GM21717 (cell line): ENCODE results near the gene HYAL3.
"Not testable (repeated sequence)": the region's sequence is repeated elsewhere in the genome, so short reads cannot be mapped to it uniquely, and the experiment has no call there.

ENCODE experiments used
- ATAC-seq: cut with Tn5 transposase; IDR thresholded peaks from one replicate; pipeline ENCODE4 v1.9.1; 2021; ENCODE audit warnings: mild to moderate bottlenecking, moderate library complexity; ENCODE audit not compliant: unreplicated experiment

HYAL3 gene

GRCh38 chr3:50293079-50293801, 6.0 kb downstream of the HYAL3 start:
- no peak for ATAC-seq

DNA sequence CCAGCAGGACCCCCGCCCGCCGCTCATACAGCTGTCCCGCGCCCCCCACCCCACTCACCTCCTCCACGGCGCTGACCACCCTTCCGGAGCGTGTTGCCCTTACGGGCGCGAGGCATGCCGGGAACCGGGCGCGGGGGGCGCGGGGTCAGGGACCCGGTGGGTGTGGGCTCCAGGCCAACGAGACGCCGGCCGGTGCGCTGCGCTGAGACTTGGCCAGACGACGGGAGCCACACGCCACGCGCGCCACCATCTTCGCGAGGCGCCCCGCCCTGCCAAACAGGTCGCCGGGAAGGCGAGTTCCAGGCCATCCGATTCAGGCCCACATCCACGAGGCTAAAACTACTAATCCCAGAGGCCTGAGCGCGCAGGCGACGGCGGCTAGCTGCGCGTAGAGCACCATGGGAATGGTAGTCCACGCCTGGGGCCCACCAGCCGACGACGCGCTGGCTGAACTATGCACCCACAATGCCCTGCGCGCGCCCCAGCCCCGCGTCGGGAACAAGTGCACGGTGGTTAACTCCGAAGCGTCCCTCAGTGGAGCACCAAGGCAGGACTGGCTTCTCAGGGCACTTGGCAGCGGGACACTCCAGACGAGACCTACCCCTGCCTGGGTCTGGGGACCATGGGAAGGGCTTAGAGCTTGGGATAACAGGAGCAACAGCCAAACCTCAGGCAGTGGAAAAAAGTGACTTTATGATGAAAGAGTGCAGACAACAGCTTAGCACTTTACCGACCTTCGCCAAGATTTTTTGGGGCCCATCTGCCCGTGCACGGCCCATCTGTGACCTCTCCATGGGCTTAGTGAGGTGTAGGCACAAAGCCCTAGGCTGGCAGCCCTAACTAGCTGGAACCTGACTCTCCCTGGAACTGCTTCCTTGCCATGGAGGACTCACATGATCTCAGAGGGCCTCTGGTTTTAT, 6.8 kb downstream of the HYAL3 start, which contains the start of gene IFRD2:
TSS of gene IFRD2 (minus strand) at position 271 of the 920 bp plus-strand sequence. CDS start at position 116, 155 bp downstream.
- ATAC-seq = peak; percentile 84

DNA sequence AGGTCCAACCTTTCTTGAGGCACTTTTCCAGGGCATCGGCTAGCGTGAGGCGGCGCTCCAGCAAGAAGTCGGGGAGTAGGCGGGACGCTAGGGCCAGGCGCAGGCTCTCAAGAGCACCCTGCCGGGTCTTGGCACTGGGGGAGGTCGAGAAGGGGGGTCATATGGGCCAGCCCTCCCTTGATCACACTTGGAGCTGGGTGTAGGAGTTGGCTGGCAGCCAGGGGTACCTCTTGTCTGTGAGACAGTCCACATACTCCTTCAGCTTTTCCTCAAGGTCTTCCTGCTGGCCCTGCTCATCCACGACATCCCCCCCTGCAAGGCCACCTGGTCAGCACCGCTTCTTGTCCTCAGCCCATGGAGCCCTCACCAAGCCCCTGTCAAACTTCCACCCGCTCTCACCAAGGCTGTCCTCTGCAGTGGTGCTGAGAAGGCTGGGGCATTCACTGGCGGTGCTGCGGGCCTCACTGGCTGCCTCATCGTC, 9.0 kb downstream of the HYAL3 start:
- ATAC-seq = no peak

- no peak for ATAC-seq
Observed at GRCh38 chr3:50289130-50289529, 10.1 kb downstream of the HYAL3 start.

DNA sequence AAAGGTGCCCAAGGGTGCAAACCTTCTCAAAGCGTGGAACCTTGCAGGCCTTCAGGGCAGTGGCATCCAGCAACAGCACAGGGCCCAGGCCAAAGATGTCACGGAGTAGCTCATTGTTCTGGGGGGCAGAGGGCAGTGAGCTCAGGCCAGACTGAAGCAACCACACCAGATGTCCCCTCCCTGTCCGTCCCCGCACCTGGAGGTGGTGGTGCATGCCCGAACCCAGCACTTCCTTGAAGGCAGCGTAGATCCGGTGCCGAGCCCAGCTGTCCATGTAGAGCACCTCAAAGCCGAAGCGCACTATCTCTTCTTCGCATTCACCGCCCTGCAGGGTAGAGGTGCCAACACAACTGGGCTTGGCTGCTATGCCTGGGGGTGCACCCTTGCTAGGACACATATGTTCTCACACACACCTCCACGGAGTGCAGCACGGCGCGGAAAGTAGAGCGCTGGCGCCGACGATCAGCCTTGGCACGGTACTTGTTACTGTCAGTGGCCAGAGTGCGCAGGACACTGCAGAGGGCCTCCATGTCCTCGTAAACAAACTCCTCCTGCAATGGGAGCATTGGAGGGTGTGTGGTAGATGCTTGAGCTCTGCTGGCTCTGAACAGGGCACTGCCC, 10.7 kb downstream of the HYAL3 start:
- no peak for ATAC-seq

GRCh38 chr3:50287262-50287661, 11.9 kb downstream of the HYAL3 start:
- ATAC-seq = no peak

GRCh38 chr3:50286322-50287227, 12.6 kb downstream of the HYAL3 start:
- no peak for ATAC-seq

DNA sequence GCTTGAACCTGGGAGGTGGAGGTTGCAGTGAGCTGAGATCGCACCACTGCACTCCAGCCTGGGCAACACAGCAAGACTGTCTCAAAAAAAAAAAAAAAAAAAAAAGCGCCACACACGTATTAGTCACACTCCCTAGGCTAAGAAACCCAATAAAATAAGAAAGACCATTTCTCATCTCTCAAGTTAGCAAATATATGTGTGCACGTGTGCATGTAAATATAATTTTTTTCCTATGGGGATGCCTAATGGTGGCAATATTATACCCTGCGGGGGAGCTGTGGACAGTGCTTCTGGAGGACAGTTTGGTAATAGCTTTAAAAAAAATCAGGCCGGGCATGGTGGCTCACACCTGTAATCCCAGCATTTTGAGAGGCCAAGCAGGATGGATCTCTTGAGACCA, 15.1 kb downstream of the HYAL3 start:
- not testable (repeated sequence) for ATAC-seq

DNA sequence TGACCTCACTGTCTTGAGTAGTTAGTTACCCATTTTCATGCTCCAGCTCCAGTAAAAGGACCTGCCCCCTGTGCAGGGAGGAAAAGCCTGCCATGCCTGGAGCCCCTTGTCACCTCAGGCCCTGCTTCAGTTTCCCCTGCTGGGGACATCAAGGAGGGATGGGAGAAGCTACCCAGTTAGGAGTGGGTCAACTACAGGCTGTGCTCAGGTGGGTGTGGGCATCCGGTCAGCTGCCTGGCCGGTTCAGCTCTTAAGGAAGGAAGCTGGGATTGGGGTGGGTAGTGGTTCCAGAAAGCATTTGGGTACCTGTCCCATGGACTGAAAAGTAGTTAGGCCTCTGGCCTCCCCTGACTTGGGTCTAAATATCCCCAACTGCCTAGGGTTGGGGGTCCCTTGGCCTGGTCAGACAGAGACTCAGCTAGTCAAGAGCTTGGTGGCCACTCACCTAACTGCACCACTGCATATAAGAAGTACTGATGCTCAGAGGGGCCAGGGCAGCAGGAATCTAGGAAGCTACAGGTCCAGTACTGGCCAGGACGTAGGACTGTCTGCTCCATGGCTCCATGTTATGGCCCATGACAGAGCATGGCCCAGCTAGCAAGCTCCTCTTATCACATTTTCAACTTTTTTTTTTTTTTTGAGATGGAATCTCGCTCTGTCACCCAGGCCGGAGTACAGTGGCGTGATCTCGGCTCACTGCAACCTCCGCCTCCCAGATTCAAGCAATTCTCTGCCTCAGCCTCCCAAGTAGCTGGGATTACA, 19.8 kb downstream of the HYAL3 start:
- no peak for ATAC-seq

DNA sequence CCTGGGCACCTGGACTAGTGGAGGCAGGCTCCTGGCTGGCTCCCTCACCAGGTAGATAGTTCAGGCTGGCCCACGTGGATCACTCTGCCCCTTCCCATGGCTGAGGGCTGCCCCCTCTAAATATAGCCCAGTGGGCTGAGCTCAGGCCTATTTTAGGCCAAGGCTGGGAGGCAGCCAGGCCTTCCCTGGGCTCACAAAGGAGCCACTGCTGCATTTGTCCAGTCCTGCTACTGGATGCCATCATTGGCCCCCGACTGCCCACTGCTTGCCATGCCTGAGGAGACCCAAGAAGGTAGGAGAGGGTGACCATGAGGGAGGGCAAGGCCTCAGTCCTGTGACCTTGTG, 20.4 kb downstream of the HYAL3 start, which contains the start of gene LSMEM2:
TSS of gene LSMEM2 (plus strand) at position 208 of the 345 bp plus-strand sequence. CDS start at position 235, 27 bp downstream.
- ATAC-seq = no peak

- ATAC-seq = no peak
Observed at GRCh38 chr3:50278123-50278879, 20.9 kb downstream of the HYAL3 start.

DNA sequence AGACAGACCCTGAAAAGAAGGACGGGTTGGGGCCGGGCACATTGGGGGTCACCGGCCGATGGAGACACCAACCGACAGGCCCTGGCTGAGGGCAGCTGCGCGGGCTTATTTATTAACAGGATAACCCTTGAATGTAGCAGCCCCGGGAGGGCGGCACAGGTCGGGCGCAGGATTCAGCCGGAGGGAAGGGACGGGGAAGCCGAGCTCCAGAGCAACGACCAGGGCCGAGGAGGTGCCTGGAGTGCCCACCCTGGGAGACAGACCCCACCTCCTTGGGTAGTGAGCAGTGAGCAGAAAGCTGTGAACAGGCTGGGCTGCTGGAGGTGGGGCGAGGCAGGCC, 22.5 kb downstream of the HYAL3 start:
- ATAC-seq = no peak

DNA sequence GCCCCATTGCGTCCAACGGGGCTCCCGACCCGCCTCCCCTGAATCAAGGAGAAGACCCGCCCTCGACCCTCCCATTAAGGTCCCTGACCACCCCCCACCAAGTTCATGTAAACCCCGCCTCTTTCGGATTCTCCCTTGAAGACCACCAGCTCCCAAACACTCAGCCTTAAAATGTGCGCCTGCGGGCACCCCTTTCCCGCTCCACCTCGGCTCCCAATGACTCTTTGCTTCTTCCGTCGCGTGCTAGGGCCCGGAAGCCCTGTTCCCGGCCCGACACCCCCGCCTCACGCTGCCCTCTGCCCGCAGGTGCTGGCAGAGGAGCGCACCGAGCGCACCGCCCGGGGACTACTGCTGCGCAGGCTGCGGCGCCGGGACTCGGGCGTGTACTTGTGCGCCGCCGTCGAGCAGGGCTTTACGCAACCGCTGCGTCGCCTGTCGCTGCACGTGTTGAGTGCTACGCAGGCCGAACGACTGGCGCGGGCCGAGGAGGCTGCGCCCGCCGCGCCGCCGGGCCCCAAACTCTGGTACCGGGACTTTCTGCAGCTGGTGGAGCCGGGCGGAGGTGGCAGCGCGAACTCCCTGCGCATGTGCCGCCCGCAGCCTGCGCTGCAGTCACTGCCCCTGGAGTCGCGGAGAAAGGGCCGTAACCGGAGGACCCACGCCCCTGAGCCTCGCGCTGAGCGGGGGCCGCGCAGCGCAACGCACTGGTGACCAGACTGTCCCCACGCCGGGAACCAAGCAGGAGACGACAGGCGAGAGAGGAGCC, 23.0 kb downstream of the HYAL3 start:
- ATAC-seq = no peak

DNA sequence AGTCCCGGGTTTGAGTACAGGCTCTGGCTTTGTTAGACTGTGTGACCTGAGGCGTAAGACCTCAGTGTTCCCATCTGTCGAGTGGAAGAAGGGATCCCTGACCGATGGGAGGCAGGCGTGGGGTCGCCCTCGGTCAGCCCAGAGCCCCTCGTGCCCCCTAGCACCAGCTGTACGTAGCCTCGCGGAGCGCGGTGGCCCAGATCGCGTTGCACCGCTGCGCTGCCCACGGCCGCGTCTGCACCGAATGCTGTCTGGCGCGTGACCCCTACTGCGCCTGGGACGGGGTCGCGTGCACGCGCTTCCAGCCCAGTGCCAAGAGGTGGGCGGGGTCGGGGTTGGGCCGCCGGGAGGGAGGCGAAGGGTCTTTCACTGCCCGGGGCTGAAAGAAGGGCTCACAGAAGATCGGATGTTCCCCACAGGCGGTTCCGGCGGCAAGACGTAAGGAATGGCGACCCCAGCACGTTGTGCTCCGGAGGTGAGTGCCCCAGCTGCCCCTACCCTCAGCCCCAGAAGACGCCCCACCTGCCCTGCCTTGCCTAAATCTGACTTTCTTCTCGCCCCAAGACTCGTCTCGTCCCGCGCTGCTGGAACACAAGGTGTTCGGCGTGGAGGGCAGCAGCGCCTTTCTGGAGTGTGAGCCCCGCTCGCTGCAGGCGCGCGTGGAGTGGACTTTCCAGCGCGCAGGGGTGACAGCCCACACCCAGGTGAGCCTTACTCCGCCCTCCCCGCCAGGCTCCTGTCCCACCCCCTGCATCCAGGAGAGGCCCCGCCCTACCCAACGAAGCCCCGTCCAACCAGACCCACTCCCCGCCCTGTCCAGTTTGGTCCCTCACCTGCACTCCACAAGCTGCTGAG, 23.8 kb downstream of the HYAL3 start:
- no peak for ATAC-seq

GRCh38 chr3:50274371-50275104, 24.7 kb downstream of the HYAL3 start:
- no peak for ATAC-seq

GRCh38 chr3:50273689-50274065, 25.5 kb downstream of the HYAL3 start:
- no peak for ATAC-seq
